Activated CD4-positive, alpha-beta T cell treated with anti-CD3 and anti-CD28 coated beads, Interleukin-2, amount 50 U/mL, for 16 hours (primary cell): Measurements from ENCODE around the gene PIM3.
"Not testable (repeated sequence)": the region's sequence is repeated elsewhere in the genome, so short reads cannot be mapped to it uniquely, and the experiment has no call there.

Experiments
- DNase-seq: peaks from one replicate; pipeline ENCODE4 v3.0.0-alpha.2; 2020

The PIM3 gene

DNA sequence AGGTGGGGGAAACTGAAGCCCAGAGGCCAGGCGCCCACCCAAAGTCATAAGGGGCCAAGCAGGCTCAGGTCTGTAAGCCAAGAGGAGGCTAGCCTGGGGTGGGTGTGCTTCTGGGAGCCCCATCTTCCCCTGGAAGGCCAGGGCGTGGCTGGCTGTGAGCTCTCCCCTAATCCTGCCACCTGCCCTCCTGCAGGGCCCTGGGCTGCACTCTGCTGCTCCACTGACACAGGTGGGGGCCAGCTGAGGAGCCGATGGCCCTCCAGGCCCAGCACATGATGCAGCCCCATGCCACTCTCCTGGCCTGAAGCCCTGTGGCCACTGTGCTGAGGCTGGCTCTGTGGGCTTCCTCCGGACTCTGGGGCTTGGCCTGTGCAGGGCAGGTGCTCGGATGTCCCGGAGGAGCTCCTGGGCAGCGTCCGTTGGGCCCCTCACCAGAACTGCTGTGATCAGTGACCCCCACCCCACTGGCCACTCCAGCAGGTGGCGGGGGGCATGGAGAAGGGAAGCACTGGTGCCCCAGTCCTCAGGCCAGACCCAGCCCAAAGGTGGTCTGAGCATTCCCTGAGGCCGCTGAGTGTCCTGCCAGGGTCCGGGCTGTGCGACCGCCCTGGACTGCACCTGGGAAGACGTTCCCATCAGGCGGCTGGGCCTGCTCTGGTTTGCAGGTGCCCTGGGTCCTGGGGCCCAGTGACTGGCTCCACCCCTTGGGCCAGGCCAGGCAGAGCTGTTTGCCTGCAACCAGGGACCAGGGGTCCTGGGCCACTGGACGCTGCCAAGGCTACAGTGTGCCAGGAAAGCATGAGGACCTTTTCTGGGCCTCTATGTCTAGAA, 8.5 kb downstream of the PIM3 start:
- DNase-seq = no peak

DNA sequence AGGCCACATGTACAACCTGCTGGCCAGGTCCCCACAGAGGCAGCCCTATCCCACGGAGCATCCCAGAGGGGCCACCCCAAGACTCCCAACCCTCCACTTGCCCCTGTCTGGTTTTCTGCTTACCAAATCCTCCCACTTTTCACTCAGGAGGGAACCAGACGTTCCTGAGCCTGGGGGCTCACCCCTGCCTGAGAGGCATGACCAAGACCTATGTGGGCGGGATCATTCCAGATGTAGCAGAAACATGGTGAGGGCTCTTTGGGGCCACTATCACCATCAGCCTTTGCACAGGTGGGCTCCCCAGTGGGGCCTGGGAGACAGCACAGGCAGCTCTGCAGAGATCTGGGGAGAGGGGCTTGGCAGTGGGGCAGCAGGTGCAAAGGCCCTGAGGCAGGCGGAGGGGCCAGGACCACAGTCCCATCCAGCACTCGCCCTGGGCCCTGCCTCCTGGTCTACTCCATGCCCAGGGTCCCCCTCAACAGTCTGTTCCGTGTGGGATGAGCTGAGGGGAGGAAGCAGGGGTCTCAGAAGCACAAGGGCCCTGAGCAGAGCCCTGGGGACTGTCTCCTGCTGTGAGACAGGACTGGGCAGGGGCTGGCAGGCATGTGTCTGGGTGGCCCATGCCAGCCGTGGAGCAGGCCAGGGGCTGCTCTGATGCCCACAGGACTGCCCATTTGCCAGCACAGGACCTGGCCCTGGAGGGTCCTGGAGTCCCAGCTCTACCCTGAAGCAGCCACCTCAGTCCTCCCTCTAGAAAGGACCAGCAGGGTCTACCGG, 9.4 kb downstream of the PIM3 start:
- DNase-seq = no peak

DNA sequence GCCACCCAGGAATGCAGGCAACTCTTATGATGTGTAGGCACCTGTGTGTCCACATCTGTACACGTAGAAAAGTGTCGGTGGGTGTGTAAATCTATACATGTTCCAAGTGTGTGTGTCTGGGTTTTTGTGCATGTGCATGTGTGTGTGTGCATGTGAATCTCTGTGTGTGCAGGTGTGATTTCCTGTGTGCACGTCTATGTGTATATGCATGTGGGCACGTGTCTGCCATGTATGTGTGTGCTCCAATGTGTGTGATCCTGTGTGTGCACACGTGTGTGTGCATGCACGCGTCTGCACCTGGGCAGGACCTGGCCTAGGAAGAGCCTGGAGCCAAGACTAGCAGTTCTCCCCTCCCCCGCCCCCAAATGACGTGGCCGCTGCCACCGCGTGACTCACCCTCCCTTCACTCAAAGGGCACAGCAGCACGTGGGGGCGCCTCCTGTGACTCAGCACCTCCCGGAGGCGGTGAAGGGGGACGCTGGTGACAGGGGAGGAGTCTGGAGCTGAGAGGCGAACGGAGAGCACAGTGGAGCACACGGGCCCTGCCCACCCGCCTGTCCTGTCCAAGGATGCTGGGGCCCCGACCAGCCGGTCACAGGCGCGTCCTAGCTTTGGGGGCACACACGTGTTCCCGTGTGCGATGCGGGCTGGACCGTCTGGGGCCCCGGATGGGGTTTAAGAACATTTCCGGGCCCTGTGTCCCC, 10.1 kb downstream of the PIM3 start:
- peak; percentile 98 for DNase-seq

DNA sequence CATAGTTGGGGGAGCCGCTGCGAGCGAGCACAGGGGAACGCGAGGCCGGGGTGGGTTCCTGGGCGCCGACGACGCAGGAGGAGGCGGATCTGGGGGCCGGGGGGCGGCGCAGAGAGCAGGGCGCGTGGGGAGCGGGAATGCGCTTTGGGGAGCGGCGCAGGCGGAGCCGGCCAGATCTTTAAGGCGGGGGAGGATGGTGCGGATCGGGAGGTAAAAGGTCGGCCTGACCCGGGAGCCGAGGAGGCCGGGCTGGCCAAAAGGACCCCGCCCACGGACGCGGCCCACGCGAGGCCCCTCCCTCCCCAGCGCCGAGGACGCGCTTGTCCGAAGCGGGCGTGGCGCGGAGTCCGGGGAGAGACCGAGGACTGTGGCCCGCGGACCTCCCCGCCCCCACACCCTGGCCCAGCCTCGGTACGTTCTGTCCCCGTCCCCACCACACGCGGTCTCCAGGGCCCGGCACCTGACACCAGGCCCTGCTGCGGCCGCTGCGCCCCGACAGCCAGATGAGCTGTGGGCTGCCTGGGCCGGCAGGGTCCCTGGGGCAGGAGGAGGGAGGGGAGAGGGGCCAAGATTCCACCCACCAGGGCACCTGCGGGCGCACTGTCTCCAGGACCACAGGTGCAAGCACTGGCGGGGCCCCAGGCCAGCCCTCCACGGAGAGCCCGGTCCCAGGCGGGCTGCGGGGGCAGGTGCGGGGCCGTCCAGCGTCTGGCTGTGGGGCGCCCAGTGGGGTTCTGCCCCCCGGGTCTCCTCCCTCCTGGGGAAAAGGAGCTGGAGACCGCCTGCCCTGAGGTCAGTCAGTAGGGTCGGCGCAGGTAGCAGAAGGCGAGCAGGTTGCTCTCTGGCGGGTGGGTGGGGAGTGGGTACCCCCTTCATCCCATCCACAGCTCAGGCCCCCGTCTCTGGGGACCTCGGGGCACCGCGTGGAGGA, 10.9 kb downstream of the PIM3 start:
- DNase-seq = peak; percentile 78

DNA sequence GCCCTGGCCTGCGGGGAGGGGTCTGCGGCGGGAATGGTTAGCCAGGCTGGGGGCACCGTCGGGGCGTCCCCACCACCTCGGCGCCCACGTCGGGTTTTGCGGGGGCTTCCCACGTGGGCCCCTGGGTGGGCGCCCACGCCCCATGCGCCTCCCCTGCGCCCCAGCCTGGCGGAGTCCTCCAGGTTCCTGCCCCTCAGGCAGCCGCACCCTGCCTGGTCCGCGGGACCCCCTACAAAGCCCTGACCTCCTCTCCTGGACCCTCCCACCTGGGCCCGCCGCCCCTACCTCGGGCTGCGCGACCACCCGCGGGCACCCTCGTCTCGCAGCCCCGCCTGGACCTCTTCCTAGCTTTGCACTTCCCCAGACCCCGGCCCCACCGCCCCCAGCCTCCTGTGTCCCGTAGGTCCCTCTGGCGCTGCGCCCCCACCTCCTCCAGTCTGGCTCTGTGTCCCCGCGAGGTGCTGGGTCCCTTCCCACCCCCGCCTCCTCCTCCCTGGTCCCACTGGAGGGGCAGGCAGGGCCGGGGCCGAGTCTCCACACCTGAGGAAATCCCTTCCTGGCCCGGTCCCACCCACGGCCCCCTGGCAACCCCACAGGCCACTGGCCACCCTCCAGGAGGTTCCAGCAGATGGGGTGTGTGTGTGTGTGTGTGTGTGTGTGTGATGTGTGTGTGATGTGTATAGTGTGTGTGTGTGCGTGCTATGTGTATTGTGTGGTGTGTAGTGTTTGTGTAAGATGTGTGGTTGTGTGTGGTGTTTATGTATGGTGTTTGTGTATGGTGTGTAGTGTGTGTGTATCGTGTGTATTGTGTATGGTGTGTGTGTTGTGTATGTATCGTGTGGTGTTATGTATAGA, 11.8 kb downstream of the PIM3 start:
- no peak for DNase-seq

DNA sequence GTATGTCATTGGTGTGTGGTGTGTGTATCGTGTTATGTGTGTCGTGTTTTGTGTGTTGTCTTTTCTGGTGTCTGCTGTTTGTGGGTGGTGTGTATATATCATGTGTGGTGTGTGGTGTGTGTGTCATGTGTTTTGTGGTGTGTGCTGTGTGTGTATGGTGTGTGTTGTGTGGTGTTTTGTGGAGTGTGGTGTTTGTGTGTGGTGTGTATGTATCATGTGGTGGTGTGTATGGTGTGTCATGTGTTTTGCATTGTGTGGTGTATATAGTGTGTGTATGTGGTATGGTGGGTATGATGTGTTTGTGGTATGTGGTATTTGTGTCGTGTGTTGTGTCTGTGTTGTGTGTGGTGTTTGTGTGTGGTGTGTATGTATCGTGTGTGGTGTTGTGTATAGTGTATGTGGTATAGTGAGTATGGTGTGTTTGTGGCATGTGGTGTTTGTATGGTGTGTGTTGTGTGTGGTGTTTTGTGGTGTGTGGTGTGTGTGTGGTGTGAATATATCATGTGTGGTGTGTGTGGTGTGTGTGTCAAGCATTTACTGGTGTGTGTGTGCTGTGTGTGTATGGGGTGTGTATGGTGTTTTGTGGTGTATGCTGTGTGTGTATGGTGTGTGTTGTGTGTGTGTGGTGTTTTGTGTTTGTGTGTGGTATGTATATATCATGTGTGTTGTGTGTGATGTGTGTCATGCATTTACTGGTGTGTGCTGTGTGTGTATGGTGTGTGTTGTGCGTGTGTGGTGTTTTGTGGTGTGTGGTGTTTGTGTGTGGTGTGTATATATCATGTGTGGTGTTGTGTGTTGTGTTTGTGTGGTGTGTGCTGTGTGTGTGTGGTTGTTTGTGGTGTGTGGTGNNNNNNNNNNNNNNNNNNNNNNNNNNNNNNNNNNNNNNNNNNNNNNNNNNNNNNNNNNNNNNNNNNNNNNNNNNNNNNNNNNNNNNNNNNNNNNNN, 12.7 kb downstream of the PIM3 start:
- no peak for DNase-seq

DNA sequence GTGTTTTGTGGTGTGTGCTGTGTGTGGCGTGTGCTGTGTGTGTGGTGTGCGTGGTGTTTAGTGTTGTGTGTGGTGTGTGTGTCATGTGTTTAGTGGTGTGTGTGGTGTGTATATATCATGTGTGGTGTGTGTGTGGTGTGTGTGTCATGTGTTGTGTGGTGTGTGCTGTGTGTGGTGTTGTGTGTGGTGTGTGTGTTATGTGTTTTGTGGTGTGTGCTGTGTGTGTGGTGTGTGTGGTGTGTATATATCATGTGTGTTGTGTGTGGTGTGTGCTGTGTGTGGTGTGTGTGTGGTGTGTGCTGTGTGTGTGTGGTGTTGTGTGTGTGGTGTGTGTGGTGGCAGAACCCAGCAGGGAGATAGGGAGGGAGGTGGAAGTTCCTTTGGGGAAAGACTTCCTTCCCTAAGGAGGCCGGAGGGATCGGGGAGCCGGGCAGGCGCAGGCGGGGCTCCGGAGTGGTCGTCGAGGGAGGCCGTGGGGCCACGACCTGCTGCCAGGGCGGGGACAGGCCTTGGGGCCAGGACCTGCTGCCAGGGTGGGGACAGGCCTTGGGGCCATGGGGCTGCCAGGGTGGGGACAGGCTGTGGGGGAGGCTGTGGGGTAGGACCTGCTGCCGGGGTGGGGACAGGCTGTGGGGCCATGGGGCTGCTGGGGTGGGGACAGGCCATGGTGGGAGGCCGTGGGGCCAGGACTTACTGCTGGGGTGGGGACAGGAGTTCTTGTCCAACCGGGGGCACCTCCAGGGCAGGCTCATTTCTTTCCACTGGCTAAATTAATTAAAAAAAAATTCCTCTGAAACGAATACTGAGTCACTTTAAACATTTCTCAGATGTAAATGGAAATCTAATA, 15.2 kb downstream of the PIM3 start:
- no peak for DNase-seq

DNA sequence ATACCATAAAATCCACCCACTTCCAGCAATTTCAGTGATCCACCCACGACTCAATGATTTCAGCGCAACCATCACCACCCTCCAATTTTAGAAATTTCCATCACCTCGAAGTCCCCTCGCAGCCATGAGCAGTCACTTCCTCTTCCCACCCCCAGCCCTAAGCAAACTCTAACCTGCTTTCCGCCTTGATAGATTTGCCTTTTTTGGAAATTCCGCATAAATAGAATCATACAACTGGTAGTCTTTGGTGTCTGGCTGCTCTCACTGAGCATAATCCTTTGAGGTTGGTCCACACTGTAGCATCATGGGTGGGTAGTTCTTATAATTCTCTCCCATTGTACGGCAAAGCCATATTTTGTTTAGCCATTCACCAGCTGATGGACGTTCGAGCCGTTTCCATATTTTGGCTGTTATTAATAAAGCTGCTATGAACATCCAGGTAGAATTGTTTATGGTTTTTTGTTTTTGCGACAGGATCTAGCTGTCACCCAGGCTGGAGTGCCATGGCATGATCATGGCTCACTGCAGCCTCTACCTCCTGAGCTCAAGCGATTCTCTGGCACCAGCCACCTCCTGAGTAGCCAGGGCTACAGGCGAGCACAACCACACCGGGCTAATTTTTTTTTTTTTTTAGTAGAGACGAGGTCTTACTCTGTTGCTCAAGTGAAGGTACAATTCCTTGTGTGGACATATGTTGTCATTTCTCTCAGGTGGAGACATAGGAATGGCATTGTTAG, 16.0 kb downstream of the PIM3 start:
- peak; percentile 56 for DNase-seq

DNA sequence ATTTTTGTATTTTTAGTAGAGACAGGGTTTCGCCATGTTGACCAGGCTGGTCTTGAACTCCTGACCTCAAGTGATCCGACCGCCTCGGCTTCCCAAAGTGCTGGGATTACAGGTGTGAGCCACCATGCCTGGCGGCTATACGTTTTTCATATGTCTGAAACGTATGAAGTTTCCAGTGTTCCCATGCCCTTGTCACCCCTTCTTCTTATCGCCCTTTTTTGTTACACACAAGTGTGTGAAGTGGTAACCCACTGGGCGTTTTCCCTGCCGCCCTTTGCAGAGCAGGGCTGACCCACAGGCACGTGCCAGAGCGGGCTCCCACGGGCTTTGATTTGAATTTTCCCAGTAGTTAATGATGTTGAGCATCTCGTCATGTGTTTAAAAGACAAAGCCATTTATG, 17.0 kb downstream of the PIM3 start:
- DNase-seq = no peak

DNA sequence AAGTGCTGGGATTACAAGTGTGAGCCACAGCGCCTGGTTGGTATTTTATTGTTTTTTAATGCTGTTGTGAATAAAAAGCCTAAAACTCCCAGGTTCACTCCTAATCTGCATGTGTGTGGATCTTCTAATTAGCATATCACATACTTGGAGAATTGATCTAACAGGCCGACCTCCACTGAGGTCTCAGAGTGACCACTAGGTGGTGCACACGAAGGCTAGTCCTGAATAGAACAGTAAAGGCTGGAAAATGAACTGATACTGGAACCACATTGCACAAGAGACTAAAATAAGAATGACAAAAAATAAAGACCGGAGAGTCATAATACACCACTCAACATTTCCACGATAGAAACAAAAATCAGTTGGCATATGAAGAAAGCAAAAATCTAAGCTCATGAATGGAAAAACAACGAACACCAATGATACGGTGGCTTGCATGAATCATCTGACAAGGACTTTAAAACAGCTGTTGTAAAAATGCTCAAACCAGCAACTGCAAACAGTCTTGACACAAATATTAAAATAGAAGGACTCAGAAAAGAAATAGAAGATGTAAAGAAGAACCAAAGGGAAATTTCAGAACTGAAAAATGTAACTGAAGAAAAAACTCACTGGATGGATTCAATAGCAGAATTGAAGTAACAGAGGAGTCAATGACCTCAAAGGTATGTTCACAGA, 19.2 kb downstream of the PIM3 start:
- peak; percentile 68 for DNase-seq

DNA sequence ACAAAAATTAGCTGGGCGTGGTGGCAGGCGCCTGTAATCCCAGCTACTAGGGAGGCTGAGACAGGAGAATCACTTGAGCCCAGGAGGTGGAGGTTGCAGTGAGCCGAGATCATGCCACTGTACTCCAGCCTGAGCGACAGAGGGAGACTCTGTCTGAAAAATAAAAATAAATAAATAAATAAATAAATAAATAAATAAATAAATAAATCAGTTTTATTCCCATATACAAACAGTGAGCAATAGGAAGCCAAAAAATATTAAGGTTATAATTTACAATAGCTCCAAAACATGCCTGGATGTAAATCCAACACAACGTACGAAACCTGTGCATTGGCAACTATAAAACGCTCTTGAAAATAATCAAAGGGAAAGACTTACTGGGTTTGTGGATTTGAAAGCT, 21.2 kb downstream of the PIM3 start:
- not testable (repeated sequence) for DNase-seq

DNA sequence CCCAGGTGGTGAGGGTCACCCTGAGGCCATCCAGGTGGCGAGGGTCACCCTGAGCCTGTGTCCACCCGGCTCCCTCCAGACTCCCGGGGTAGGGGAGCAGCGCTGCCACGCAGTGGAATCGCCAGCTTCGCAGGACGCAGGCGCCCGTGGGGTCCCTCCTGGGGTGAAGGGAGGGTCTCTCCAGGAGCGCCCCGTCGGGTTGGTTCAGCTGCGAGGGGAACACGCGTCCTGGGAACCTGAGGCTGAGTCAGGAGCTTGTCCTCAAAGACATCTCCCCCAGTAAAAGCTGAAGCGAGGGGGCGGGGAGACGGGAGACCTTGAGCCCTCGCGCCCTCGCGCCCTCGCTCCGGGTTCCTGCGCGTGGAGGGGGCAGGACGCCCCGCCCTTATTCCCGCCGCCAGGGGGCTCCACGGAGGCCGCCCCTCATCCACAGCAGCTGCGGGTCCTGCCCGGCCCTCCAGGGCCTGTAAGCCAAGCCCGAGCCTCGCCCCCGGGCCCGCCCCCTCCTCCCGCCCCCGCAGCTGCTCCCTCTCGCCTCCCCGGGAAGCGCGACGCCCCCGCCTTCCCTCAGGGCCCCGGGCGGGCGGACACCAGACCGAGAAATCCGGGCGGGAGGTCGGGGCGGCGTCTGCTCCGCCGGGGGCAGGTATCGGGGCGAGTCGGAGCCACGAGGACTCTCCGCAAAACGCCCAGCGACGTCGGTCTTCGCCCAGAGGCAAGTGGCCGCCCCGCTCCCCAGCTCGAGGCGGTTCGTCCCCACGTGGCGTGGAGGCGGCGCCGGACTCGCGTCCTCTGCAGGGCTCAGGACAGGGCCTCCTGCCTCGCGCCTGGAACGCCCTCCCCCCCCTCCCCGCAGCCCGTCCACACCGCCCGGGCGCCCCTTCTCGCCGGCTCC, 22.8 kb downstream of the PIM3 start:
- no peak for DNase-seq

DNA sequence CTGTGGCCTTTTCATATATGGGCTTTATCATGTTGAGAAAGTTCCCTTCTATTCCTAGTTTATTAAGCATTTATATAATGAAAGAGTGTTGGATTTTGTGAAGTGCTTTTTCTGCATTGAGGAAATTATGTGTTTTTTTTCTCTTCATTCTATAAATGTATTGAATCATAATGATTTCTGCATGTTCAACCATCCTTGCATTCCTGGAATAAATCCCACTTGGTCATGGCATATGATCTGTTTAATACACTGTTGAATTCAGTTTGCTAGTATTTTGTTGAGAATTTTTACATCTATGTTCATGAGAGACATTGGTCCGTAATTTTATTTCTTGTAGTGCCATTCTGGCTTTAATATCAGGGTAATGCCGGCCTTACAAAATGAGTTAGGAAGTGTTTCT, 25.8 kb downstream of the PIM3 start:
- DNase-seq = no peak

DNA sequence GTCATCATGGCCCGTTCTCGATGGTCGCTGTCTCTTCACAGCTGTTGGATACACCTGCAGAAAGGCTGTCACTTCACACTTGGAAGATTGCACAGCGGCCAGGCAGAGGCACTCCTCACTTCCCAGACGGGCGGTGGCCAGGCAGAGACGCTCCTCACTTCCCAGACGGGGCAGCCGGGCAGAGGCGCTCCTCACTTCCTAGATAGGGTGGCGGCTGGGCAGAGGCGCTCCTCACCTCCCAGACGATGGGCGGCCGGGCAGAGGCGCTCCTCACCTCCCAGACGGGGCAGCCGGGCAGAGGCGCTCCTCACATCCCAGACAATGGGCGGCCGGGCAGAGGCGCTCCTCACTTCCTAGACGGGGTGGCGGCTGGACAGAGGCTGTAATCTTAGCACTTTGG, 29.3 kb downstream of the PIM3 start:
- not testable (repeated sequence) for DNase-seq

DNA sequence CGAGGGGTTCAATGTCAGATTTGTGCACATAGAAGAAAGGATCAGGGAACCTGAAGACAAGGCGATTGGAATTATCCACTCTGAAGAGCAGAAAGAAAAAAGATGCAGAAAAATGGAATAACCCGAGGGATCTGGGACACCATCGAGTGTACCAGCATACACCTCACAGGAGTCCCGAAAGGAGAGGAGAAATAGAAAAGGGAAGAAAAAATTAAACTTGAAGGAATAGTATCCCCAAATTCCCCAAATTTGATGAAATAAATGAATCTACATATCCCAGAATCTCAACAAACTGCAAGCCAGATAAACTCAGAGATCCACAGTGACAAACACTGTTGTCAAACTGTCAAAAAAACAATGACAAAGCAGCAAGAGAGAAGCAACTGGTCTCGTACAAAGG, 30.6 kb downstream of the PIM3 start:
- no peak for DNase-seq

DNA sequence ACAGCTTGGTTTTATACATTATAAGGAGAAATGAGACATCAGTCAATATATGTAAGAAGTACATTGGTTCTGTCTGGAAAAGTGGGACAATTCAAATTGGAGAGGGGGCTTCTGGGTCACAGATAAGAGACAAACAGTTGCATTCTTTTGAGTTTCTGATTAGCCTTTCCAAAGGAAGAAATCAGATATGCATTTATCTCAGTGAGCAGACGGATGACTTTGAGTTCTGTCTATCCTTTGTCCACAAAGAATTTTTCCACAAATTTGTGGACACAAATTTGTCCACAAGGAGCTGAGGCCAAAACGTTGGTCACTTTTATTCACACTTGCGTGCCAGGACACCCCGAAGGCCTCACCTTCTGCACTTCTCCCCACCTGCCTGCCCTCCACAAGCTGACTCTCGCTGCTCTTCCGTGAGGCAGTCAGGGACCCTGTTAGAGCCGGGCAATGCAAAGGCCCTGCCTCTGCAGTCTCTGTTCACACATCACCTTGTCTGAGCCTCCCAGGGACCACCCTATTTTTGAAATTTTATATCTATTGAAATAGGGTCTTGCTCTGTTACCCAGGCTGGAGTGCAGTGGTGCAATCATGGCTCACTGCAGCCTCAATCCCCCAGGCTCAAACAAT, 31.4 kb downstream of the PIM3 start:
- DNase-seq = no peak
